ENCODE data around the gene SPATA13. TPM values are rescaled to one million over a fixed set of nuclear protein-coding genes. Genes with fewer than 3 reads are reported as not detected.
A peak's percentile ranks its signal among the peaks of the same experiment; 100 is the strongest.

SPATA13 gene
- total RNA-seq, 1 donor from 2014 or later, result 8.4 TPM

- DNase-seq, result no peak
- Histone ChIP-seq H3K27me3 (ENCODE audit: low read depth) (no peaks in the 10 kb centered on the region), H3K4me3 (no peak overlapping the region), H3K4me1 (peaks cover 51% of the 10 kb centered on the region), H3K36me3 (peaks cover 60% of the 10 kb centered on the region), H3K9me3 (replicated peaks) (no peaks in the 10 kb centered on the region), H3K27ac (replicated peaks) (peak overlapping the region; percentile 9)
- TF ChIP-seq, protein P1, sequence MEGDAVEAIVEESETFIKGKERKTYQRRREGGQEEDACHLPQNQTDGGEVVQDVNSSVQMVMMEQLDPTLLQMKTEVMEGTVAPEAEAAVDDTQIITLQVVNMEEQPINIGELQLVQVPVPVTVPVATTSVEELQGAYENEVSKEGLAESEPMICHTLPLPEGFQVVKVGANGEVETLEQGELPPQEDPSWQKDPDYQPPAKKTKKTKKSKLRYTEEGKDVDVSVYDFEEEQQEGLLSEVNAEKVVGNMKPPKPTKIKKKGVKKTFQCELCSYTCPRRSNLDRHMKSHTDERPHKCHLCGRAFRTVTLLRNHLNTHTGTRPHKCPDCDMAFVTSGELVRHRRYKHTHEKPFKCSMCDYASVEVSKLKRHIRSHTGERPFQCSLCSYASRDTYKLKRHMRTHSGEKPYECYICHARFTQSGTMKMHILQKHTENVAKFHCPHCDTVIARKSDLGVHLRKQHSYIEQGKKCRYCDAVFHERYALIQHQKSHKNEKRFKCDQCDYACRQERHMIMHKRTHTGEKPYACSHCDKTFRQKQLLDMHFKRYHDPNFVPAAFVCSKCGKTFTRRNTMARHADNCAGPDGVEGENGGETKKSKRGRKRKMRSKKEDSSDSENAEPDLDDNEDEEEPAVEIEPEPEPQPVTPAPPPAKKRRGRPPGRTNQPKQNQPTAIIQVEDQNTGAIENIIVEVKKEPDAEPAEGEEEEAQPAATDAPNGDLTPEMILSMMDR (IDR thresholded peaks at IDR 0.05; ENCODE audit: borderline replicate concordance), result no peak
- intact Hi-C loops (cut with micrococcal nuclease), result no loop called here
These were observed 141.4 kb downstream of the SPATA13 start for GRCh38 chr13:24301911-24302310.

DNA sequence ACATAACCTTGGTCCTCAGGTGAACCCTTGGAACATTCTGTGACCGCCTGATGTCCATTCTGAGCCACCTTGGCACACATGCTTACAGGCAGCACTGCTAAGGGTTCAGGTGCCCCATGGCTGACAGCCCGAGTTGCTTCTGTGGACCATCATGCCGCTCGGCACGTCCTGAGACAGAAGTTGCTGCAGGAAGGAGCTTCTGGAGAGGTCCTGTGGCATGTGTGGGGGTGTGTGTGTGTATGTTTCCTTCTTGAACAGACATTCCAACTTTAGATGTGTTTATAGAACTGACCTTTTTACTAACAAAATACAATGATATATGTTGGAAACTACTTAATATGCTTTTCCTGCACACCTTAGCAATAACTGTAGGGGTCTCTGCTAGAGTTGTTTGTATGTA, 144.1 kb downstream of the SPATA13 start:
- DNase-seq, result no peak
- intact Hi-C loops (cut with micrococcal nuclease), result no loop called here
- Histone ChIP-seq H3K9me3 (replicated peaks) (no peaks in the 10 kb centered on the region), H3K27me3 (ENCODE audit: low read depth) (peaks cover 9% of the 10 kb centered on the region), H3K27ac (replicated peaks) (peak overlapping the region; percentile 75), H3K4me3 (no peak overlapping the region), H3K4me1 (peaks cover 73% of the 10 kb centered on the region), H3K36me3 (peaks cover 33% of the 10 kb centered on the region)
- TF ChIP-seq, protein P1 (IDR thresholded peaks at IDR 0.05; ENCODE audit: borderline replicate concordance), result no peak

DNA sequence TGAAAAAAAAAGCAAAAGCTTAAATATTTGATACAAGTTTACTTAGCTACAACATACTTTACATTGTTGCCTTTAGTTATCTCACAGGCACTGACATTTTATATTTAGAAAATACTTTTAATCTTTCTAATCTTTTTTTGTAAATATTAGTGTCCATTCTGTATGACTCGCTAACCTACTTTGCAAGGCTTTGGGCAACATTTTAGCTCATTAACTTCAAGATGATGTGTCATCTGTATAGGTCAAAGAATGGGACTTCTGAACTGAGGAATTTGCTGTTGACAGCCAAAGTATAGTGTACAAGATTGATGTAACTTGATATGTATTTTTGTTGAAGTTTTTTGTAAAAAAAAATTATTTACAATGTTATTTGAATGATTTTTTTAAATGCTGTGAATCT, 146.1 kb downstream of the SPATA13 start:
- intact Hi-C loops (cut with micrococcal nuclease), result no loop called here

GRCh38 chr13:24307211-24308067, 146.9 kb downstream of the SPATA13 start:
- TF ChIP-seq, protein P1 (IDR thresholded peaks at IDR 0.05; ENCODE audit: borderline replicate concordance), result no peak
- DNase-seq, result no peak
- H3K27me3 ChIP-seq (ENCODE audit: low read depth), result peaks cover 9% of the 10 kb centered on the region
- H3K27ac ChIP-seq (replicated peaks), result peak overlapping the region; percentile 75
- H3K4me1 ChIP-seq, result peaks cover 60% of the 10 kb centered on the region
- no peaks in the 10 kb centered on the region for H3K9me3 ChIP-seq (replicated peaks)
- intact Hi-C loops (cut with micrococcal nuclease), result no loop called here
- peak overlapping the region; percentile 6 for H3K4me3 ChIP-seq
- peaks cover 9% of the 10 kb centered on the region for H3K36me3 ChIP-seq

More for the DNA sequence above, 146.1 kb downstream of the SPATA13 start:
- H3K4me1 ChIP-seq, result peaks cover 66% of the 10 kb centered on the region
- peaks cover 9% of the 10 kb centered on the region for H3K27me3 ChIP-seq (ENCODE audit: low read depth)
- H3K36me3 ChIP-seq, result peaks cover 13% of the 10 kb centered on the region
- peak overlapping the region; percentile 75 for H3K27ac ChIP-seq (replicated peaks)
- no peak for DNase-seq
- no peaks in the 10 kb centered on the region for H3K9me3 ChIP-seq (replicated peaks)
- H3K4me3 ChIP-seq, result no peak overlapping the region
- TF ChIP-seq, protein P1 (IDR thresholded peaks at IDR 0.05; ENCODE audit: borderline replicate concordance), result no peak

- Histone ChIP-seq H3K27ac (replicated peaks) (peak overlapping the region; percentile 75), H3K9me3 (replicated peaks) (no peaks in the 10 kb centered on the region), H3K36me3 (peaks cover 9% of the 10 kb centered on the region), H3K4me1 (peaks cover 54% of the 10 kb centered on the region), H3K4me3 (peak overlapping the region; percentile 6), H3K27me3 (ENCODE audit: low read depth) (peaks cover 9% of the 10 kb centered on the region)
- intact Hi-C loops (cut with micrococcal nuclease), result no loop called here
- TF ChIP-seq, protein P1 (IDR thresholded peaks at IDR 0.05; ENCODE audit: borderline replicate concordance), result no peak
- no peak for DNase-seq
These were observed 147.5 kb downstream of the SPATA13 start for GRCh38 chr13:24308068-24308445.

Data from left ventricle myocardium inferior (tissue), 1 donor.